Kidney (tissue), 22 donors: ENCODE measurements around the gene CPVL. TPM values are rescaled to one million over a fixed set of nuclear protein-coding genes. Genes with fewer than 3 reads are reported as not detected.

Source experiments
- DNase-seq, 5 donors: peaks; one replicate each; pipeline ENCODE4 v3.0.0-alpha.2; 2013 to 2020
- FAIRE-seq: peaks from 2 replicates; lab custom pipeline; 2012; peaks lifted over from hg19 to GRCh38; lab: Jason Lieb, UNC
- H3K27ac ChIP-seq, 2 donors: one replicate each; pipeline ENCODE4 v1.7.0; 2013; ENCODE audit warnings: low read depth in 2 of 2, low read length in 2 of 2, inconsistent platforms in 1 of 2
- H3K27me3 ChIP-seq: one replicate; pipeline ENCODE4 v1.7.1; 2013; ENCODE audit warnings: low read length, inconsistent platforms; ENCODE audit not compliant: control insufficient read depth, insufficient read depth
- H3K36me3 ChIP-seq, 3 donors: one replicate each; pipeline versions ENCODE4 v1.7.0 to v1.7.1; 2013; ENCODE audit warnings: low read length in 3 of 3, control low read depth in 1 of 3, inconsistent platforms in 1 of 3; ENCODE audit not compliant: insufficient read depth in 3 of 3, control insufficient read depth in 2 of 3
- H3K4me1 ChIP-seq, 3 donors: one replicate each; pipeline versions ENCODE4 v1.7.0 to v1.7.1; 2013; ENCODE audit warnings: low read length in 3 of 3, inconsistent platforms in 1 of 3, low read depth in 1 of 3; ENCODE audit not compliant: control insufficient read depth in 2 of 3, insufficient read depth in 2 of 3
- H3K4me3 ChIP-seq, 3 donors: one replicate each; pipeline versions ENCODE4 v1.7.0 to v1.8.1; 2013; ENCODE audit warnings: low read length in 3 of 3, control low read depth in 1 of 3, inconsistent platforms in 1 of 3
- H3K9ac ChIP-seq, 3 donors: one replicate each; pipeline versions ENCODE4 v1.7.0 to v1.7.1; 2013; ENCODE audit warnings: low read length in 3 of 3, control low read depth in 1 of 3, inconsistent platforms in 1 of 3
- H3K9me3 ChIP-seq, 3 donors: one replicate each; pipeline versions ENCODE4 v1.7.0 to v1.7.1; 2013; ENCODE audit warnings: low read length in 3 of 3, control low read depth in 1 of 3, inconsistent platforms in 1 of 3; ENCODE audit not compliant: control insufficient read depth in 2 of 3, insufficient read depth in 1 of 3
- CTCF ChIP-seq: IDR thresholded peaks from 3 replicates; pipeline ENCODE4 v1.5.1; 2012; ENCODE audit warnings: mild to moderate bottlenecking, moderate library complexity, borderline replicate concordance; ENCODE audit not compliant: insufficient read depth; ENCODE audit errors: extremely low read depth
- intact Hi-C: fragments of 100-400 bp; cut with DNase I; formaldehyde crosslinking; loops from one replicate; pipeline ENCODE4 v1.11.1; 2022
- long read RNA-seq, 10 donors: library from polyadenylated mRNA in 1 of 10; unstranded in 1 of 10; transcript quantifications; one replicate each; pipeline ENCODE4 v2.0.0 and lab custom pipeline, GENCODE V29; 2021 to 2026
- polyA plus RNA-seq: library from polyadenylated mRNA; stranded (reverse); fragments of 350-450 nt; fragmentation: Illumina TruSeq; extraction: RNeasy Lipid Tissue Mini Kit (QIAGEN cat#74804); gene quantifications from one replicate; pipeline ENCODE4 v1.2.3, GENCODE V29; 2014; ENCODE audit warnings: low read depth, low replicate concordance; ENCODE audit not compliant: insufficient read depth
- total RNA-seq: library from RNA; stranded (reverse); fragmentation: NEBNext Ultra II Directional; extraction: Animal tissue kit (Norgen Biotek cat#: 25700); gene quantifications from one replicate; pipeline ENCODE4 v1.2.1, GENCODE V29; 2021
- donor health status: control.
- donor health status: control.
- donor health status: control.
- donor health status: control.
- donor health status: control.
- donor health status: DM: yes; HTN: yes; CAD: no.
- donor health status: Normal renal cell carcinoma (clear cell type).

Gene CPVL
- 133 TPM for total RNA-seq
- 104 TPM for polyA plus RNA-seq
- long read RNA-seq, donor 1, transcript CPVL-201 (13 exons, 2,091 nt), result major isoform, 7 of 7 reads
- long read RNA-seq, donor 1, partial matches to known transcripts, result 0 of 7 reads
- long read RNA-seq, donor 1, other reads (novel, unspliced or antisense), result 0 of 7 reads
- long read RNA-seq, donor 2, transcript CPVL-201 (13 exons, 2,091 nt), result major isoform, 15 of 15 reads
- long read RNA-seq, donor 2, partial matches to known transcripts, result 0 of 15 reads
- long read RNA-seq, donor 2, other reads (novel, unspliced or antisense), result 0 of 15 reads
- long read RNA-seq, donor 3, transcript CPVL-201 (13 exons, 2,091 nt), result major isoform, 21 of 24 reads
- long read RNA-seq, donor 3, partial matches to known transcripts, result 0 of 24 reads
- long read RNA-seq, donor 3, other reads (novel, unspliced or antisense), result 0 of 24 reads
- long read RNA-seq, donor 4, transcript CPVL-201 (13 exons, 2,091 nt), result major isoform, 15 of 17 reads
- long read RNA-seq, donor 4, partial matches to known transcripts, result 0 of 17 reads
- long read RNA-seq, donor 4, other reads (novel, unspliced or antisense), result 0 of 17 reads
- long read RNA-seq, donor 5, result 0 reads
- long read RNA-seq, donor 6, transcript CPVL-201 (13 exons, 2,091 nt), result major isoform, 29 of 32 reads
- long read RNA-seq, donor 6, partial matches to known transcripts, result 0 of 32 reads
- long read RNA-seq, donor 6, other reads (novel, unspliced or antisense), result 0 of 32 reads
- long read RNA-seq, donor 7, transcript CPVL-201 (13 exons, 2,091 nt), result major isoform, 108 of 144 reads
- long read RNA-seq, donor 7, transcript CPVL-202 (13 exons, 1,739 nt), result minor isoform, 7 of 144 reads
- long read RNA-seq, donor 7, partial matches to known transcripts, result 7 of 144 reads
- long read RNA-seq, donor 7, other reads (novel, unspliced or antisense), result 22 of 144 reads
- long read RNA-seq, donor 8, transcript CPVL-201 (13 exons, 2,091 nt), result major isoform, 13 of 18 reads
- long read RNA-seq, donor 8, partial matches to known transcripts, result 5 of 18 reads
- long read RNA-seq, donor 8, other reads (novel, unspliced or antisense), result 0 of 18 reads
- long read RNA-seq, donor 9, transcript CPVL-201 (13 exons, 2,091 nt), result major isoform, 10 of 12 reads
- long read RNA-seq, donor 9, partial matches to known transcripts, result 0 of 12 reads
- long read RNA-seq, donor 9, other reads (novel, unspliced or antisense), result 0 of 12 reads
- long read RNA-seq, donor 10, transcript CPVL-201 (13 exons, 2,091 nt), result major isoform, 8 of 13 reads
- long read RNA-seq, donor 10, partial matches to known transcripts, result 5 of 13 reads
- long read RNA-seq, donor 10, other reads (novel, unspliced or antisense), result 0 of 13 reads

DNA sequence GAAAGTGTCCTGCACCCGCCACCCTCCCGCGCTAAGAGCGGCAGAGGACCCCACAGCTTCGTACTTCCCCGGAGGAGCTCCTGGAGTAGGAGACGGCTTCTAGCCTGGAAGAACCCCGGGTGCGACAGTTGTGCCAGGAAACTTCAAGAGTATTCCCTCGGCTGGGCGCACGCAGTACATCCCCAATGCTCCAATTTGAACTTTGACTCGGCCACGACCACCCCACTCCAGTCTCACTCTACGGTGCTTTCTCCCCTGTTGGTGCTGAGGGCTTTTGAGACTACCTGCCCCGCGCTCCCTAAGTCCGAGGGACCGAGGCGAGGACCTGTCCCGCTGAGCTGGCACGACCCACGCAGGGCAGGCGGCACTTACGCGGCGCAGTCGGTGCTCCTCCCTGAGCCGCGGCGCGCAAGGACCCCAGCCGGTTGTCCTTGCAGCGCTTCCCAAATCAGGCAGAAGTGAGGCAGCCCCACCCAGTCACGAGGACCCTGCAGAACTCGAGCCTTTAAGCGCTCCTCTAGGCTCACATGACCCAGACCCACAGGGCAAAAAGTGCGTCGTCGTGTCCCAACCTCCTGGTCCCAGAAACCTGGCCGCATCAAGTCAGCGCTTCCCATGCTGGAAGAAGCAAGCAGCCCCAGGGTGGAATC, at the start of gene CPVL:
Gene CPVL (minus strand): TSS at position 481 of the 650 bp plus-strand sequence. CDS start 25,476 bp downstream, outside the sequence.
- no peak for TF ChIP-seq CTCF
- Histone ChIP-seq H3K27me3 (no peaks in the 10 kb centered on the region), H3K9ac (peak within 1 kb of the TSS; percentile 24 to 77 (median 55)), H3K36me3 (no peaks in the 10 kb centered on the region), H3K4me1 (peaks cover 0 to 3% (median 0%) of the 10 kb centered on the region in 3 donors), H3K27ac (peak within 1 kb of the TSS; percentile 51 to 71), H3K9me3 (no peaks in the 10 kb centered on the region), H3K4me3 (peak within 1 kb of the TSS; percentile 64 to 76 (median 75))
- intact Hi-C loops, result no loop called here
- DNase-seq, result peak; percentile 61 to 90 (median 64)
- FAIRE-seq, result no peak

DNA sequence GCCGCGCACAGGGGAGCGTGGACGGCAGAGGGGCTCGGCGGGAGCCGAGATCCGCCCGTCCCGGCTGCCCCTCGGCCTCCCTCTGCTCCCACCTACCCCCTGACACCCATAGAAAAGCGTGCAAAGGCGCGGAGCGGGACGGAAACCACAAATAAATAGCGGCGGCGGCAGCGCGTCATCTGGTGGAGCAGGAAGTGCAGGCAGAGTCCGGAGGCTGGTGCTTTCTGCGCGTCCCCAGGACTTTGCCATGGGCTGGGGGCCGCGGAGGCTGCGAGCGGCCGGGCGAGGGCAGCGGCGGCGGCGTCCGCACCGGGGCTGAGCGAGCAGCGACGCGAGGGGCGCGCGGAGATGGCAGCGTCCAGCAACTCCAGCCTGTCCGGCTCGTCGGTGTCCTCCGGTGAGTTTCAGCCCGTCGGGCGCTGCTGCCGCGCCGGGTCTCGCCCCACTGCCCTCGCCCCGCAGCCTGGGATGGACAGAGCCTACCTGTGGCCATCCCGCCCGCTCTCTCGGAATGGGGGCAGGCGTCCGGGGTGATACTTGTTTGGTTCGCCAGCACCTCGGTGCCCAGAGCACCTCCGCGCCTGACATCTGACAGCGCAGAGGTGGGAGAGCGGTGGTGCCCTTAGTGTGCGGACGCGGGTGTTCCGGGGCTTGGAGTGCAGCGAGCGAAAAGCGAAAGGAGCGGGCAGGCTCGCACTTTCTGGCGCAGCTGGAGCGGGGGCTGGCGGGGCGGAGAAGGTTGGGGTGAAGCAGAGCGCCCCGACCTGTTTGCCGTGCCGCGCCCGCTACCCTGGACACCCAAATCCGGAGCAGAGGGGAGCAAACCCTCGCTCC, 48.5 kb upstream of the CPVL start, which contains the start of gene CHN2:
Gene CHN2 (plus strand): TSS at position 182 of the 834 bp plus-strand sequence.
- Histone ChIP-seq H3K9me3 (no peaks in the 10 kb centered on the region), H3K27ac (peak within 1 kb of the TSS; percentile 62 to 68), H3K9ac (peak within 1 kb of the TSS; percentile 2 to 67 (median 59)), H3K4me1 (no peaks in the 10 kb centered on the region), H3K4me3 (peak within 1 kb of the TSS; percentile 48 to 78 (median 69)), H3K27me3 (peaks cover 2% of the 10 kb centered on the region), H3K36me3 (no peaks in the 10 kb centered on the region)
- no peak for FAIRE-seq
- DNase-seq, result peak; percentile 72 to 90 (median 81)
- TF ChIP-seq CTCF, result peak; percentile 34
- intact Hi-C loops, result no loop called here
